NCI-H146 (cell line): ENCODE data around the gene LRBA.
"Not testable (repeated sequence)": the region's sequence is repeated elsewhere in the genome, so short reads cannot be mapped to it uniquely, and the experiment has no call there.

Source experiments
- DNase-seq: peaks from one replicate; lab custom pipeline; 2025; lab: John Stamatoyannopoulos, UW

The LRBA gene

GRCh38 chr4:150943126-150943525 is 72.0 kb downstream of the LRBA start:
- DNase-seq, result no peak

GRCh38 chr4:150942539-150942938 is 72.5 kb downstream of the LRBA start:
- no peak for DNase-seq

GRCh38 chr4:150940123-150940522 is 75.0 kb downstream of the LRBA start:
- DNase-seq, result no peak

- no peak for DNase-seq
These were observed 75.6 kb downstream of the LRBA start for GRCh38 chr4:150939530-150939929.

GRCh38 chr4:150938873-150939499 is 76.1 kb downstream of the LRBA start:
- no peak for DNase-seq

- no peak for DNase-seq
These were observed 76.7 kb downstream of the LRBA start for GRCh38 chr4:150938417-150938816.

GRCh38 chr4:150934022-150934421 is 81.1 kb downstream of the LRBA start:
- no peak for DNase-seq

GRCh38 chr4:150931796-150932195 is 83.3 kb downstream of the LRBA start:
- DNase-seq, result no peak

- DNase-seq, result no peak
These were observed 84.1 kb downstream of the LRBA start for GRCh38 chr4:150931005-150931404.

GRCh38 chr4:150923945-150924344 is 91.1 kb downstream of the LRBA start:
- no peak for DNase-seq

- not testable (repeated sequence) for DNase-seq
These were observed 93.6 kb downstream of the LRBA start for GRCh38 chr4:150921486-150921885.

- DNase-seq, result not testable (repeated sequence)
These were observed 96.5 kb downstream of the LRBA start for GRCh38 chr4:150918562-150918961.

GRCh38 chr4:150911326-150911725 is 103.8 kb downstream of the LRBA start:
- DNase-seq, result no peak

GRCh38 chr4:150909116-150909515 is 106.0 kb downstream of the LRBA start:
- no peak for DNase-seq

- DNase-seq, result no peak
These were observed 108.0 kb downstream of the LRBA start for GRCh38 chr4:150906987-150907633.

- no peak for DNase-seq
These were observed 110.4 kb downstream of the LRBA start for GRCh38 chr4:150904671-150905070.

- no peak for DNase-seq
These were observed 111.5 kb downstream of the LRBA start for GRCh38 chr4:150903603-150904002.

- DNase-seq, result no peak
These were observed 118.6 kb downstream of the LRBA start for GRCh38 chr4:150896497-150896896.

- DNase-seq, result no peak
These were observed 124.8 kb downstream of the LRBA start for GRCh38 chr4:150890246-150890645.

GRCh38 chr4:150889306-150889705 is 125.8 kb downstream of the LRBA start:
- DNase-seq, result no peak

- DNase-seq, result no peak
These were observed 126.5 kb downstream of the LRBA start for GRCh38 chr4:150888625-150889024.

GRCh38 chr4:150888217-150888616 is 126.9 kb downstream of the LRBA start:
- no peak for DNase-seq

- DNase-seq, result no peak
These were observed 128.5 kb downstream of the LRBA start for GRCh38 chr4:150886597-150886996.

- no peak for DNase-seq
These were observed 130.5 kb downstream of the LRBA start for GRCh38 chr4:150884625-150885024.
